Muscle of back (tissue), 13 donors: ENCODE measurements around the gene MRPL9. TPM values are rescaled to one million over a fixed set of nuclear protein-coding genes. Genes with fewer than 3 reads are reported as not detected.

ENCODE experiments used
- DNase-seq, 3 donors: peaks; one replicate each; pipeline versions ENCODE4 v3.0.0 to v3.0.0-alpha.2; 2013
- long read RNA-seq, 9 donors: transcript quantifications; one replicate each; lab custom pipeline, GENCODE V29; 2026
- polyA plus RNA-seq, 10 donors: library from polyadenylated mRNA; unstranded; fragments of 120-200 nt; gene quantifications; one replicate each; pipeline ENCODE4 v1.2.1, GENCODE V29; 2013; ENCODE audit not compliant: insufficient read length in 10 of 10

The MRPL9 gene
- polyA plus RNA-seq: 10 to 100 TPM; 69.8 to 86.5 (median 74.7) TPM
- long read RNA-seq, donor 1, transcript MRPL9-202 (7 exons, 1,296 nt): major isoform, 8 of 24 reads
- long read RNA-seq, donor 1, partial matches to known transcripts: 11 of 24 reads
- long read RNA-seq, donor 1, other reads (novel, unspliced or antisense): 0 of 24 reads
- long read RNA-seq, donor 2, transcript MRPL9-202 (7 exons, 1,296 nt): major isoform, 19 of 35 reads
- long read RNA-seq, donor 2, transcript MRPL9-203 (3 exons, 348 nt): minor isoform, 5 of 35 reads
- long read RNA-seq, donor 2, partial matches to known transcripts: 6 of 35 reads
- long read RNA-seq, donor 2, other reads (novel, unspliced or antisense): 0 of 35 reads
- long read RNA-seq, donor 3: 0 reads
- long read RNA-seq, donor 4, transcript MRPL9-202 (7 exons, 1,296 nt): major isoform, 15 of 22 reads
- long read RNA-seq, donor 4, partial matches to known transcripts: 0 of 22 reads
- long read RNA-seq, donor 4, other reads (novel, unspliced or antisense): 0 of 22 reads
- long read RNA-seq, donor 5, transcript MRPL9-203 (3 exons, 348 nt): minor isoform, 6 of 37 reads
- long read RNA-seq, donor 5, transcript MRPL9-202 (7 exons, 1,296 nt): major isoform, 17 of 37 reads
- long read RNA-seq, donor 5, partial matches to known transcripts: 7 of 37 reads
- long read RNA-seq, donor 5, other reads (novel, unspliced or antisense): 0 of 37 reads
- long read RNA-seq, donor 6, transcript MRPL9-201 (6 exons, 882 nt): minor isoform, 5 of 36 reads
- long read RNA-seq, donor 6, transcript MRPL9-202 (7 exons, 1,296 nt): major isoform, 20 of 36 reads
- long read RNA-seq, donor 6, partial matches to known transcripts: 5 of 36 reads
- long read RNA-seq, donor 6, other reads (novel, unspliced or antisense): 0 of 36 reads
- long read RNA-seq, donor 7, transcript MRPL9-202 (7 exons, 1,296 nt): major isoform, 18 of 19 reads
- long read RNA-seq, donor 7, partial matches to known transcripts: 0 of 19 reads
- long read RNA-seq, donor 7, other reads (novel, unspliced or antisense): 0 of 19 reads
- long read RNA-seq, donor 8, transcript MRPL9-202 (7 exons, 1,296 nt): major isoform, 9 of 18 reads
- long read RNA-seq, donor 8, partial matches to known transcripts: 0 of 18 reads
- long read RNA-seq, donor 8, other reads (novel, unspliced or antisense): 0 of 18 reads
- long read RNA-seq, donor 9, partial matches to known transcripts: 0 of 6 reads
- long read RNA-seq, donor 9, other reads (novel, unspliced or antisense): 0 of 6 reads

DNA sequence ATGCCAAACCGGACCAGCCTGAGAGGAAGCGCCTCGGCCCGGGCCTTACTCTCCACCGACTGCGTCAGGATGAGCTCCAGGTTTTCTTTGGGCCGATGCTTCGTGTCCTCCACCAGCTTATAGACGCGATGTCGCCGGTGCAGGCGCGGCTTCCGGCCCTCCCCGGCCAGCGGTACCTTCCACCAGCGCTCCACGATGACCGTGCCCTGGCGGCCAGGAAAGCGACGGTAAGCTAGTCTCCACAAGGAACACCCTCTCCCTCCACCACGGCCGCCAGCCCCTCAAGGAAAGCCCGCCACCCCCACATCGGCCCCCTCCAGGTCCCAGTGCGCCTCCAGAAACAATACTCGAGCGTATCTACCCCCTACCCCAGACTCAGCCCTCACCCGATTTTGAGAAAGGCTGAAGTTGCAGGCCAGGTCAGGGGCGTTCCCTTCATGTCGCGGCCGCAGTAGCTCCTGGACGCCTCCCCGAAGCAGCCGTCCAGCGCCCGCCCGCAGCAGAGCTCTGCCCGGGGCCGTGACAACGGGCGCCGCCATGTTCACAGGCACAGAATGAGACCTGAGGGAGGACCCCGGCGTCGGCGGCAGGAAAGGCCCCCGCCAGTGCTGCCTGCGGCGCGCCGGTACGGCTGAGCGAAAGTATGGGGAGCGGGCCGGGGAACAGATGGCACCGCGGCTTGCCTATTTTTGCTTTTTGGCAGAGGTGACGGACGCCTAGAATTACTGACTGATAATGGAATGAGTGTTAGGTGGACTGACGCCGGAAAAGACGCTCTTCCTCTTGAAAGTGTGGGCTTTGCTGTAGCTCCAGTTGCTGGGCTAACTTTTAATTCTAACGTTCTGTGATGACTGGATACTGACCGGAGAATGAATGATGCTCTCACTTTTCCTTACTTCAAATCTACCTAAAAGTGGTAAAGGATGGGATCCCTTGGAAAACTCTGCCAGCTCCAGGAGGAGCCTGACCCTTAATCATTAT is at the start of gene MRPL9:
TSS of gene MRPL9 (minus strand) at position 556 of the 981 bp plus-strand sequence. CDS start at position 539, 17 bp downstream.
- peak; percentile 78 to 94 (median 86) for DNase-seq

DNA sequence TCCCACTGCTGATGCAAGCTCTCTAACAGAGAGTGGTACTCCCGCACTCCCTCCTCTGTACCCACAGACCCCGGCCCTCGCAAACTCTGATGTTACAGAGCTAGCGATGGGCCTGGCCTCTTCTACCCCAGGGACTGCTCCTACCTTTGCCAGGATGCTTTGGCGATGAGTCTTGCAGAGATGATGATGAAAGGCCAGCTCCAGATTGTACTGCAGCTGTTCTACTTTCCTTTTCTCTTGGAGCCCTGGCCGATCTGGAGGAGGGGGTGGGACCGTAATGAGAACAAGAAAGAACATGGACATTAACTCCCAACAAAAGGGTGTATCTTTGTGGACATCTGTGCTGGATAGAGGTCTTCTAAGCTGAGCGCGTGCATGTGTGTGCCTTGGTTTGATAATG is 47.9 kb upstream of the MRPL9 start:
- DNase-seq: peak in 1 of 3 donors; percentile 55

DNA sequence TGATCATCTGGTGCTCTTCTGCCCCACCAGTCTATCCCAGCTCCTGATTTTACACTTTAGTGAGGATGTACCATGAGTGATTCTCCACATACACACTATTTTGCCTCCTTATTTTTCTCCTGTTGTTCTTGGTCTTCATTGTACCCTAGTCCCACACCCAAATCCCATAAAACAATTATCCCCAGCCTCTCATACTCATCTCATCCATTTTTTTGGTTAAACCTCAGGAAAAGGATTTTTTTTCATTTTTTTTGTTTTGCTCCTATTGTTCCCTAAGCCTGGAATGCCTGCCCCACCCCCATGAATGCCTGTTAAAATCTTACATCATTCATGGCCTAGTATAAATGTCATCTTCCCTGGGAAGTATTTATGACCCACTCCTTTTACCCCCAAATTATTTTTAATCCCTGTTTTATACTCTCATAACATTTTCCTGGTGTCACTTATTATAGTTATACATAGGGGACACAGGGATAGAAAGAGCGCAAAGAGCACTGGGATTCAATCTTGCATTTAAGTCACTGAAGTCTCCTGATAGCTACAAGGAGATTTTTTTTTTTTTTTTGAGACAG is 46.8 kb upstream of the MRPL9 start:
- no peak for DNase-seq

DNA sequence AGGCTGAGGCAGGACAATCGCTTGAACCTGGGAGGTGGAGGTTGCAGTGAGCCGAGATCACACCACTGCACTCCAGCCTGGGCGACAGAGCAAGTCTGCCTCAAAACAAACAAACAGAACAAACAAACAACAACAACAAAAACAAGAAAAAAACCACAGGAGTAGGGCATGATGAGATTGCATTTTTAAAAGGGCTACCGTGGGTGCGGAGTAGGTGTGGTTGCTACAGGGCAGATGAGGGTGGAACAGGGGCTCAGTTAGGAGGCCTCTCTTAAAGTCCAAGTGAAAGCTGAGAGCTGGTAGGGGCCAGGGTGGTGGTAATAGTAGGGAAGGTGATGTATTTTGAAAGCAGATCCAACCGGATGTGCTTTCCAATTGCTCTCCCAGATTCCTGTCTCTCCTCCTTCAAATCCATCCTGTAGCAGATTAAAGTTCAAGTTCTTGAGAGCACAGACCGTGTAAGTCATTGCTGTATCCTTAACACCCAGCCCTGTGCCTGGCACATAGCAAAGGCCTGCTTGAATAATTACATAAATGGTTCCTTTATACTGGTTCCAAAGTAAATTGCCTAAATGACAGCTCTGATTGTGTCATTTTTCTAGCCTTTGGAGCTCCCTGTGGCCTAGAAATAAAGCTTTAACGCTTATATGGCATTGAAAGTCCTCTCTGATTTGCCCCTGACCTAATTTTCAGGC is 46.1 kb upstream of the MRPL9 start:
- DNase-seq: no peak

DNA sequence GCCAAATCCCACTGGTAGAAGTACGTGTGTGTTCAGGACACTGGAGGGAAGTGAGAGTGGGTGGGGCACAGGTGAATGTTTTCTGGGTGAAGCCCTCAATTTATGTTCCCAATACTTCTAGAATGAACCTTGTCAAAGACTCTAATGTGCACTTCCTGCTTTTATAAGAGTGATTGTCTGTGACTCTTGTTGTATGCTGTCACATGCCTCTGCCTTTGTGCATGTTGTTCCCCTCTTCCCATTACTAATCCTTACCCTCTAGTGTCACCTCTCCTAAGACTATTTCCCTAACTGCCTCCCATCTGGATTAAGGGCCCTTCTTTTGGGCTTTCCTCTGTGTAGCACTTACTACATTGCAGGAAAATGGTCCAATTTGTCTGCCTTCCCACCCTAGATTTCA is 44.5 kb upstream of the MRPL9 start:
- DNase-seq: no peak

DNA sequence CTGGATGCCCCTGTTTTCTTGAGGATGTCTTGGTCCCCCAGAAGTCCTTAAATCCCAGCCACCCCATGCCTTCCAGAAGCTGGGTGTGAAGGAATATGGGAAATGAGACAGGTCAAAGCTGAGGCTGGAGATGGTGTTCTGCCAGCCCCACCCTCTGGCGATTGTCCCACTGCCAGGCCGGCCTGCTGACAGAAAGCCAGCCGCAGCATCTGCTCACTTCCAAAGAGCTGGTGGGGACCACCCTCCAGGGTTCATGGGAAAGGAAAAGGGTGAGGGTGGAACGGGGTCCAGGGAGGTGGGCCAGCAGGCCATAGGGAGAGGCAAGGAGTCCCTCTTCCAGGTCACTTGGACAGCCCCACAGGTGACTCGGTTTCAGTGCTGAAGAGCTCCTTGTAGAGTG is 43.8 kb upstream of the MRPL9 start:
- no peak for DNase-seq

DNA sequence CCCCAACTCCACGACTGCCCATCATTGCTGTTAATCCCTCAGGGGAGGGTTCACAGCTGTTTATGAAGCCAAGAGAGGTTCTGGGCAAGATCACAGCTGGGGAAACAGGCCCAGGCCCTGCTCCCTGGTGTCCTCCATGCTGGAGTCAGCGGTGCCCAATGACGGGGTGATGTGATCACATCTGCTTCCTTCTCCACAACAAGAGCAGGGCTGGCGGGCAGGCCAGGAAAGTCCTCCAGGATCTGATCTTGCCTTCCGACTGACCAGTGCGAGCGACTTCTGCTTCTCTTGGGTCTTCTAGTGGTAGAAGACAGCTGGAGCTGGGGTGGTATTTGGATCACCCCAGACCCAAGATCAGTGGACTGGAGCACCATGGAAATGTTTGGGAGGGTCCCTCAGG is 42.9 kb upstream of the MRPL9 start:
- DNase-seq: no peak

DNA sequence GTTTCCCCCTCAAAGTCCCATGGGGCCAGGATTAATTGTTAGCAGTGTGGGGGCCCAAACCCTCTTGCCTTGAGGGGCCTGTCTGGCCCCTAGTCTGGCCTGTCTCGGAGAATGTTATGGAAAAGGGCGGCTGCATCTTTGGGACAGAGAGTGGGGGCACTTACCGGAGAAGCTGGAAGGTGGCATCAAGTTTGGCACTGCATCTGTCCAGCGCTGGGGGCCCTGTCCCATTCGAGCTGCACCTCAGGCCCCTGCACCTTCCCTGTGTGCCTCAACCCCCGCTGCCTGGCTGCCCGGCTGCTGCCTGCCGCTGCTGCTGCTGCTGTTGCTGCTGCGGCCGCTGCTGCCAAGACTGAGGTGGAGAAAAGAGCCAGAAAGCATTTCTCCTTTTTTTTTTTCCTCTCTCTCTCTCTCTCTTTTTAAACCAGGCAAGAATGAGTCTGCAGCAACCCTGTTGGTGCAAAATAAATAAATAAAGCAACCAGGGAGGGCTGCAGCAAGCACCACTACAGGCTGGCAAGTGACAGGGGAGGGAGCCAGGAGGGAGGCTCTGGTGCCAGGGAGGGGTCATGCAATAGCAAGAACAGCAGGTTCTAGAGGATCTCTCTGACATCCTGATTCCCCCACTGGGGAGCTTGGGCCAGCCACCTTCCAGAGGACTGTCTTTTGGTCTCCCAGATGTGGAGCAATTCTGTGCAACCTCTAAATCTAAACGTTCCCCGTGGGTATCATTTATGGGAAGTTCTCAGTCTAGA is 41.9 kb upstream of the MRPL9 start, which contains the start of gene LINGO4:
TSS of gene LINGO4 (minus strand) at position 354 of the 755 bp plus-strand sequence. CDS start 2,715 bp downstream, outside the sequence.
- DNase-seq: no peak

DNA sequence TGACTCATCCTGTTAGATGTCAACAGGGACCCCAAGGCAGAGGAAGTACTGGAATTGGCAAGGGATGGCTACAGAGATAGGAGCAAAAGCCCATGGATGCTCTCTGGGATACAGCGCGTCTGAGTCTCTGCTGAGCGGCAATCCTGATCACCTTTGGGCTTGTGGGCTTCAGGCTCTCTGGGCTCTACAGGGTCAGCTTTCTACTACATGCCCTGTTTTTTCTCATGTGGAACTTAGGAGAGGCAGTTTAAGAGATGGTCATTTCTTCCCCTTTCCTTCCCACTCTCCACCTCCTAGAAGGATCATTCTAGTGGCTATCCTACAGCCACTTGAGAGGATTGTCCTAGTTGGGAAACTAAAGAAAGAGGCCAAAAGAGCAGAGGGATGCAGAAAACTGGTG is 40.6 kb upstream of the MRPL9 start:
- no peak for DNase-seq

DNA sequence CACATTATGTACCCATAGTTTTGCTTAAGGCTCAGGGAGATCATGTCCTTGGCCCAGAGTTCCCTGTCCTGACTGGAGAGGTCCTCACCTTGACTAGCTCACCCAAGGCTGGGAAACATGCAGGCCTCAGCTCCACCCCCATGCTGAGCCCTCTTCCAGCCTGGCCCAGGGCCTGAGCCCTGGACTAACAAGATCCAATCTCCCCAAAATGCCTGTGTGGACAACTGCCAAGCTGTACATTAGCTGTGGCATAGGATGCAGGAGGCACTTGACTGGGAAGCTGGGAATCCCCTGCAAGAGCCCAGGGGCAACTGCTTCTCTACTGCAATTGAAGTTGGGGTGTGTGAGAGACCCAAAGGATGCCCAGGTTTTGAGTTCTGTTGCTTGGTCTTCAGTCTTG is 39.9 kb upstream of the MRPL9 start:
- no peak for DNase-seq

DNA sequence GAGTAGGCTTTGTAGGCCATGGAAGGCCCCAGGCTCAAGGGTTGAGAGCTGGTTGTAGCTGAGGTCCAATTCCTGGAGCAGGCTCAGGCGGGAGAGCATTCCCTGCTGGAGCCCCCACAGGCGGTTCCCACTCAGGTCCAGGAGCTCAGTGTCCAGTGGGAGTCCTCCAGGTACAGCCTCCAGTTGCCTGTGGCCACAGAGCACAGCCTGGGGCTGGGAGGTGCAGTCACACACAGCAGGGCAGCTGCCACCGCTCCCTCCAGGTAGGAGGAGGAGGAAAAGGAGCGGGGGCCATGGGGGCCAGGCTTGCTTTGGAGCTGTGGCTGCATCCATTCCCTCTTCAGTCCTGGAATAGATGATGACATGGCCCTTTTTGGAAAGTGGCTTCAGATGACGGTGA is 39.1 kb upstream of the MRPL9 start:
- DNase-seq: no peak

DNA sequence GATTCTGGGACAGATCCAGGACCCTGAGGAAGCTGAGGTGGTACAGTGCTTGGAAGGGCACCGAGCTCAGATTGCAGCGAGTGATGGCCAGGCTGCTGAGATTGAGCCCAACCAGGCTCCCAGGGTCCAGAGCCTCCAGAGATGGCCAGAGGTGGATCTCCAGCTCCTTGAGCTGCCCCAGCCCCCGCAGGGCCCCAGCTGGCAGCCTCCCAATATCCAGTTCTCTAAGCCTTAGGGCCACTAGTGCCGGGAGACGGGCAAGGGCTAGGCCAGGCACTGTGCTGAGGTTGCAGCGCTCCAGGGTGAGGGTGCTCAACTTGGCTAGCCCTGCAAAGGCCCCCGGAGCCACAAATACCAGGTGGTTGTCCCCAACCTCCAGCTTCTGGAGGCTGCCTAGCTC is 38.5 kb upstream of the MRPL9 start:
- DNase-seq: no peak

DNA sequence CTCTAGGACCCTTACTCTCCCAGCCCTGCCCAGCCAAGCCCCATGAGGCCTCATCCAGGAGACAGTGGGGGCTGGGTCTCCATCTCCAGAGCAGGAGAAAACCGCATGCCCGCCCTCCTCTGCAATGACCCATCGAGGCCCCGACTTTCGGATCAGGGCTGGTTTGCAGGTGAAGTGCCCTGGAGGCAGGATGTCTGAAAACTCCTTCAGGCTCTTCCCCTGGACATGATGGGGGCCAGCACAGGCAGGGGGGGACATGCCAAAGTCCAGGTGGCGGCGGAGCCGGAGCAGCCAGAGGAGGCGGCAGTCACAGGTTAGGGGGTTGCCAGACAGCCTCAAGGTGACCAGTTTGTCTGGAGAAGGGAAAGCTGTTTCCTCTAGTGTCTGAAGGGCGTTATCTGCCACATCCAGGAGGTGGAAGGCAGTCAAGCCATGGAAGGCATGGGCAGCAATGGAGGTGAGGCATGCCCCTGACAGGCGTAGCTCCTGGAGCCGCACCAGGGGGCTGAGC is 38.1 kb upstream of the MRPL9 start:
- no peak for DNase-seq

DNA sequence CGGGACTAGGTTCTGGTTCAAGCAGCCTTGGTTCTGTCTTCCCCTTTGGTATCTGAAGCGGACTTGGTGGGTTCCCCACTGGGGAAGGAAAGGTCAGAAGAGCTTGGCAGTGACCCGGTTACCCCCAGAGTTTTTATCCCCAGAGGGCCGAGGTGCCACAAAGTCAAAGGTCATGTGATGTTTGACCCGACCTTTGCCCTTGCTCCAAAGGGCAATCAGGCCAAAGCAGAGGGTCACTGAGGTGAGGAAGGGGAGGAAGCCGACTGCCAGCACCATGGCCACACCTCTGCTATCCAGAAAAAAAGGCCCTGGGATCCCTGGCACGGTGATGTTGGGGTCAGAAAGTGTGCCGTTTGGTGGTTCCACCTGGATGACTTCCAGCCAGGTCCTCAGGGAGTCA is 37.5 kb upstream of the MRPL9 start:
- no peak for DNase-seq

DNA sequence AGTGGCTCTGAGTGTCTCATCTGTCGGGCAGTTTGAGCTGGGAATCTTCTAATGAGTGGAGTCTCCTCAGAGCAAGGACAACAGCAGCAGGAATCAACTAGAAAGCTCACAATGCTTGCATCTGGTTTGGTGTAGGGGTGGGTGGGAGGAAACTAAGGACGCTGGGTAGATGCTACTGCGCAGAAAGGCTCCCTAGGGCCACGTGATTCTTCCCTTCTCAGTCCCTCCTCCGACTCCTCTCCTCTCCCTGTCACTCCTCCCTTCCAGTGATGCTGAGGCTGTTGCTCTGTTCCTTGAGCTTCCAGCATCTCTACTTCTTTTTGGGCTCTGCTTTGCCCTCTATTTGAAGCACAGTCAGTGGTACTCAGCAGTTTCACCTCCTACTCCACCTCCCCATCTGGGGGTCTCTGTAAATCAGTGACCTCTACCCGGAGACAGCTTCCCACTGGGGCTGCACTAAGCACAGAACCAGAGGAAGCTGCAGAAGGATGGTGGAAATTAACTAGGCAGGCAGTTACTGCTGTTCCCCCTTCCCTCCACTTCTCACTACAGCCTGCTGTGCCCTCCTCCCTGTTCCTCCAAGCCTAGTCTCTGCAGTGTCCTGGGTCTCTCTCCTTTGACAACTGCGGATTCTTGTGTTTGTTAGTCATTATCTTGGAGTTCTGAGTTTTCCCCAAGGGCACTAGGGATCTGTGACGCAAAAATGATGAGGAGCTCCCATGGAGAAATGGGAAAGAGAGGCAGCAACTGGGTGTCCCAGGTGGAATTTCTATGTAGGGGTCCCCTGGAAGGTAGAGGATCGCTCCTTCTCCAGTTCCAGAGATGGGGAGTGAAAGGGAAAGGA is 36.1 kb upstream of the MRPL9 start:
- no peak for DNase-seq

DNA sequence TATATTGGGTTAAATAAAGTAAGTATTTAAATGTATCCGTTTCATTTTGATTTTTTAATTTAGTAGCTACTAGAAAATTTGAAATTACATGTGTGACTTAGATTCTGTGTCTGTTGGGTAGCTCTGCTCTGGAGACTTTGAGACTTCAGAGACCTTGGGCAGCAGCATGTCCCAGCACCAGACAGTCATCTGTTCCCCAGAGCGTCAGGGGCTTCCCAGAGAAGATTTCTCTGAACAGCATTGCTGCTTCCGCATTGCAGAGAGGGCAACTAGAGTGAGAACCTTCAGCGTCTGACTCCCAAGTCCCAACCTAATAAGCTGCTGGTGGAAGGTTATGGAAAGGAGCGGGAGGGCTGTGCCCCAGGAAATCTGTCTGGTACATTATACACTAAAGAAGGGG is 35.3 kb upstream of the MRPL9 start:
- DNase-seq: no peak

DNA sequence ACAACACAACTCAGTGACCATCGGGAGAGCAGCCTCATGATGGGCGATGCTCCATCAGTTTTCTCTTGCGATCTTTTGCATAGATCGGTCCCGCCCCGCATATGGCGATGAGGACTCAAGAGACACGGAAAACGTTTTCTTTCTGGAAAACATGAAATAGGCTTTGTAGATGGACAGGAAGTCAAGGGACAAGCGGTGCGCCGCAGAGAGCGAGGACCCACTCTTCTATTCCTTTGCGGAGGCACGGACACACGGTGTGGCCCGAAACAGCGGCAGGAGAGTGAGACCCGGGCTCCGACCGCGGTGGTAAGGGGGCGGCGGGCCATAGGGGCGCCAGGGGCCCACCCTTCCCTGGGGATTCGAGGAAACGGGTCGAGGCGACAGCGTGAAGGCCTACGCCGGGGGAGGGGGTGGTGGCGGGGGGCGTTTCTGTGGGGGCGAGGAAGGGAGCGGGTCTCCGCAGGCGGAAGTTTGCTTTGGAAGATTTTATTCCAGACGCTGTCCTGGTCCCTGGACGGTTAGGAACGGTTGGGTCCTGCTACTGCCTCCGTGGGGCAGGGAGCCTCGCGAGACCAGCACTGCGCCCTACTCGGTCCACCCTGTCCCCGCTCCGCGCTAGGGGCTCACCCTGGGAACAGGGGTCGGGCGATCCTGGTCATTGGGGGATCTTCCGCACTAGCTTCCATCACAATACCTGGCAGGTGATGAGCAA is 27.8 kb upstream of the MRPL9 start:
- DNase-seq: no peak
